Measurements from ENCODE around the gene TAF15. TPM values are rescaled to one million over a fixed set of nuclear protein-coding genes. Genes with fewer than 3 reads are reported as not detected.

The TAF15 gene
- total and polyA plus RNA-seq, 2 of the 13 experiments (the other 11 are each of a cell fraction or from before 2014, with no cell fraction given), result 25.2 to 26.5 TPM

DNA sequence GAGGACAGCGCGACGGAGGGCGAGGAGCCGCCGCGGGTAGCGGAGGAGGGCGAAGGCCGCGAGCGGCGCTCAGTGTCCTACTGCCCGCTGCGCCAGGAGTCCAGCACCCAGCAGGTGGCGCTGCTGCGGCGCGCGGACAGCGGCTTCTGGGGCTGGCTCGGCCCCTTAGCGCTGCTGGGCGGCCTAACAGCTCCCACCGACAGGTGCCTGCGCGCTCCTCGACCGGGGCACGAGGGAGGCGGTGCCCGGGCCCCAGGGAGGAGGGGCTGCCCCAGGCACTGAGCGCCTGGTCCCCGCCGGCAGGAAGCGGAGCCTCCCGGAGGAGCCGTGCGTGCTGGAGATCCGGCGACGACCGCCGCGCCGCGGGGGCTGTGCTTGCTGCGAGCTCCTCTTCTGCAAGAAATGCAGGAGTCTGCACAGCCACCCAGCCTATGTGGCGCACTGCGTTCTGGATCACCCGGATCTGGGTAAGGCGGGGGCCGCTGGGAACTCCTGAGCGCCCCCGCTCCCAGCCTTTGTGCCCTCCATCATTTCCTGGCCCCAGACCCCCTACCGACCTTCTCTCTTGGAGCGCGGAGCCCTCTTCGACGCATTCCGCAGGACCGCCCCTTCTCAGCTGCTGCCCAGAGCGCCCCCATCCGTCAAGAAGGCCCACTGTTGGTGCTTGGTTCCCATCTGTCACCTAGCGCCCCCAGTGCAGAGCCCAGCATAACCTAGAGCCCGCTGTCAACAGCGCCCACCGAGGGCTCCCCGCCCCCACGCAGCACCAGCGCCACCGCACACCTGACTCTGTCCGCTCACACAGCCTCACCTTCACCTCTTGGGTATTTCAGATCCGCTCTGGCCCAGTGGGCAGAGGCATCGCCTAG lies 44.9 kb upstream of the TAF15 start (continued):
- TF ChIP-seq TFDP2 (CRISPR knock-in tag; IDR thresholded peaks at IDR 0.05) (peak; percentile 85), RARA (CRISPR knock-in tag; IDR thresholded peaks at IDR 0.05) (peak; percentile 10; the same call in 1 of the 2 replicates), ZIK1 (CRISPR knock-in tag; IDR thresholded peaks at IDR 0.05; ENCODE audit: borderline replicate concordance, low read depth) (peak; percentile 71; the same call in 1 of the 2 replicates), FOXO1 (CRISPR knock-in tag; IDR thresholded peaks at IDR 0.05) (0 out of 2 replicates have a peak, but pooled peaks have one; percentile 21), SMAD1 (CRISPR knock-in tag; IDR thresholded peaks at IDR 0.05; ENCODE audit: borderline replicate concordance, low read depth) (0 out of 2 replicates have a peak, but pooled peaks have one; percentile 63), ZNF788 (CRISPR knock-in tag; IDR thresholded peaks at IDR 0.05; ENCODE audit: borderline replicate concordance) (peak; percentile 83; the same call in 1 of the 2 replicates), RBAK (CRISPR knock-in tag; IDR thresholded peaks at IDR 0.05) (no peak), NFE2 (CRISPR knock-in tag; IDR thresholded peaks at IDR 0.05) (no peak), ZNF235 (CRISPR knock-in tag; IDR thresholded peaks at IDR 0.05; ENCODE audit: borderline replicate concordance) (0 out of 2 replicates have a peak, but pooled peaks have one; percentile 72), ZNF607 (CRISPR knock-in tag; IDR thresholded peaks at IDR 0.05; ENCODE audit: borderline replicate concordance) (peak; percentile 86), HOXD1 (CRISPR knock-in tag; IDR thresholded peaks at IDR 0.05) (peak; percentile 77)

Data from HepG2 (cell line).